HG02763 (cell line): ENCODE measurements around the gene SUMO1.
"Not testable (repeated sequence)": the region's sequence is repeated elsewhere in the genome, so short reads cannot be mapped to it uniquely, and the experiment has no call there.

Experiments
- ATAC-seq: cut with Tn5 transposase; IDR thresholded peaks from one replicate; pipeline ENCODE4 v1.9.1; 2021; ENCODE audit warnings: mild to moderate bottlenecking, moderate library complexity; ENCODE audit not compliant: unreplicated experiment

SUMO1 gene

DNA sequence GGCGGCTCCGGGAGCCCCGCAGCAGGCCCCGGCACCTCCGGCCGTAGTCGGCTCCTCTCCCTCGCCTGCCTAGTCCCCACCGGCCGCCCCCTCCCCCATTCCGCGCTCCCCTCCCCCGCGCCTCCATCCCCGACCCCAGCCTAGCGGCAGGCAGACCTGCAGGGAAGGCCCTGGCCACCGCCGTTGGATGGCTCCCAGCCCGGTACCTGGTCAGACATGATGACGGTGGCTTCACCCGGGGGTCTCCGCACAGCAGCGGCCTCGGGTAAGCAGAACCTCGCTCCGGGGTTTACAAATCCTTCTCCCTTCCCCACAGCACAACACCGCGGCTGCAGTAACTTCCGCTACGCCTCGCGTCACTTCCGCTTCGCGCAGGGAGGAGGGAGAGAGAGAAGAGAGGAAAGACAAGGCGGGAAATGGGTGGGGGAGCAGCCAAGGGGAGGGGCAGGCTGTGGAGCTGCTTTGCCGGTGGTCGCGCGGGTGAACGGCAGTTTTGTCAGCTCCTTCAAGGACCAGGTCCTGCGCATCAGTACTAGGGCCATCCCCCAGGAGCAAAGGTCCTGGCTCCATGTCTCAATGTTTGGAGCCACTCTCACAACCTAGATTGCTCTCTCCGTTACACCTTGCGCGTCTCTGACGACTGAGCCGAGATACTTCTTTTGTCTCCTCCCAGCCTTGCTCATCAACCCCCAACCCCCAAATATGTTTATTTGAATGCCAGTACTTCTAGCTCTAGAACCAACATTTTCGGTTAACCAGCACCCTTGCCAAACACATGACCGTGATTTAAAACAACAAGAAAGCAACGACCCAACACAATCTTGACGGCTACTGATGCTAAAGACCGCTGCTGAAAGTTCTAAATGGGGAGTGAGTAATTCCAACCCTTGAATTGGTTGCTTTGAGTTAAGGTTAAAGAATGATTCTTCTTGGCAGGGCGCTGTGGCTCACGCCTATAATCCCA lies at the start of gene SUMO1:
Gene SUMO1, minus strand, starts transcription at position 364 of the 964 bp plus-strand sequence. Its CDS starts 146 bp downstream, at position 218.
- peak; percentile 98 for ATAC-seq

DNA sequence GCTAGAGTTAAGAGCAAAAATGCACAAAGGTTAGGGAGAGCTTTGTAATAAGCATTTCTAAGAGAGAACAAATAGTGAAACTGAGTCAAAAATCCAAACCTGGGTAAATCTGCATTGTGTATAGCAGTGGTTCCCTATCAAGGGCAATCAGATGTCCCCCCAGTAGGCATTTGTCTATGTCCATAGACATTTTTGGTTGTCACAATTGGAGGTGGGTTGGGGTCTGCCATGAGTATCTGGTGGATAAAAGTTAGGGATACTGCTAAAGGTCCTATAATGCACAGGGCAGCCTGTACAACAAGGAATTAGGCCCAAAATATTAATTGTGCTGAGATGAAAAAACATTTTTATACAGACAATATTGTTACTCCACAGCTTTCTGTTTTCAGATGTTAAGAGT lies 48.2 kb upstream of the SUMO1 start:
- ATAC-seq, result no peak

DNA sequence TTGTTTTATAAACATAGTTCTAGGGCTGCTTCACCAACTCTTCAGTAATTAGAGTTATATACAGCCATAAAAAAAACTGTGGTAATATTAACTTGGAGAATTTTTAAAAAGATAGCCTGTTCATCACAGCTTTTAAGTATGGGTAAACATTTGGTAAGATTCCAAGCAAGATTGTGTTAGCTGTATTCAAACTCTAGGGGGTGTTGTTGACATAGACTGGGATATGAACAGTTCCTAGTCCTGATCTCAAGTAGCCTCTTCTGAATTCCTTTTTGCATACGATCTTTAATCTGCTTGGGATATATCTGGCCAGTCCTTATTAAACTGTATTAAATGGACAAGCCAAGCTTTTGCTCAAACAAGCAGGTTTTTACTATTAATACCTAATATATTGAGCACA lies 40.5 kb upstream of the SUMO1 start:
- no peak for ATAC-seq

DNA sequence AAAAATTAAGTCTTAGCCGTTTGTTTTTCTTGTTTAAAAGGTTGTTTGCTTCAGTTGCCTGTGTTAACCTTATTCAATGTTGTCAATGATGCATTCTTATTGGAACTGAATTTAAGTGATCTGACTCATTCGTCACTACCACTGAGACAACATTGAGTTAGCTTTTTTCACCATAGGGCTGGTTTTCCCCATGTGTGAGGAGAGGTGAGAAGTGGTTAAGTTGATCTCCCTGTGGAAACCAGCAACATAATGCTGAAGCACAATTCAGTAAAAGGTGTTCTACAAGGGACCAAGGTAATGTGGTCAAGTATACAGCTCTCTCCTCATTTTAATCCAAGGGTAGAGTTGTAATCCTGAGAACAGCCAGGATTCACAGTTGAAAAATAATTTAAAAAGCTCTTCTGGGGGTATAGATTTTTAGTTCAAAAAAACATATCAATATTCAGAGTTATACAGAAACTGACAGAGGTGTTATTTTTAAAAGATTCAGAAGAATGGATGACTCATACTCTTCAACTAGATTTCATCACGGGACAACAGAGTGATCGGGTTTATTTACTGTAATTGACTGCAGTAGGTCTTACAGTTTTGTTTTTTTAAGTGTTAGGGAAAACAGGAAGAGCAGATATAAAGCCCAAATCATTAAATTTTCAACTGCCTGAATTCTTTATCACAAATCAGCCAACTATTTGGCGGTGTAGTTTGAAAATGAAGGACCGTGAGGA lies 39.8 kb upstream of the SUMO1 start:
- no peak for ATAC-seq

DNA sequence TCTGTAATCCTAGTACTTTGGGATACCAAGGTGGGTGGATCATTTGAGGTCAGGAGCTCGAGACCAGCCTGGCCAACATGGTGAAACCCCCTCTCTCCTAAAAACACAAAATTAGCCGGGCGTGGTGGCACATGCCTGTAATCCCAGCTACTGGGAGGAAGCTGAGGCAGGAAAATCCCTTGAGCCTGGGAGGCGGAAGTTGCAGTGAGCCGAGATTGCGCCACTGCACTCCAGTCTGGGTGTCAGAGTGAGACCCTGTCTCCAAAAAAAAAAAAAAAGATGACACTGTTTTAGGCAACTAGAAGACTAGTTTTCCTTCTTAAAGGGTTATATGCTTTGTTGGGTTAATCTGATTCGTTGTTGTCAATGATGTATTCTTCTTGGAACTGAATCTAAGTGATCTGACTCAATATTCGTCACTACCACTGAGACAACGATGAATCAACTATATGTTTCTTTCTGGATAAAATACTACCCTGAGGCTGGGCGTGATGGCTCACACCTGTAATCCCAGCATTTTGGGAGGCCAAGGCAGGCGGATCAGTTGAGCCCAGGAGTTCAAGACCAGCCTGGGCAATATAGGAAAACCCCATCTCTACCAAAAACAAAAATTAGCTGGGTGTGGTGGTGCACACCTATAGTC lies 37.8 kb upstream of the SUMO1 start:
- ATAC-seq, result not testable (repeated sequence)

DNA sequence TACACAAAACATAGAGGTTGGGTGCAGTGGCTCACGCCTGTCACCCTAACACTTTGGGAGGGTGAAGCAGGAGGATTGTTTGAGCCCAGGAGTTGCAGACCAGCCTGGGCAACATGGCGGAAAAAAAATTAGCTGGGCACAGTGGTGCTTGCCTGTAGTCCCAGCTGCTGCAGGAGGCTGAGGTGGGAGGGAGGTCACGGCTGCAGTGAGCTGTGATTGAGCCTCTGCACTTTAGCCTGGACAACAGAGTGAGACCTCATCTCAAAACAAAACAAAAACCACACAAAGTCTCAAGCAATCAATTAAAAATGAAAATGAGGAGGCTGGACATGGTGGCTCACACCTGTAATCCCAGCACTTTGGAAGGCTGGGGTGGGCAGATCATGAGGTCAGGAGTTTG lies 32.1 kb upstream of the SUMO1 start:
- no peak for ATAC-seq

DNA sequence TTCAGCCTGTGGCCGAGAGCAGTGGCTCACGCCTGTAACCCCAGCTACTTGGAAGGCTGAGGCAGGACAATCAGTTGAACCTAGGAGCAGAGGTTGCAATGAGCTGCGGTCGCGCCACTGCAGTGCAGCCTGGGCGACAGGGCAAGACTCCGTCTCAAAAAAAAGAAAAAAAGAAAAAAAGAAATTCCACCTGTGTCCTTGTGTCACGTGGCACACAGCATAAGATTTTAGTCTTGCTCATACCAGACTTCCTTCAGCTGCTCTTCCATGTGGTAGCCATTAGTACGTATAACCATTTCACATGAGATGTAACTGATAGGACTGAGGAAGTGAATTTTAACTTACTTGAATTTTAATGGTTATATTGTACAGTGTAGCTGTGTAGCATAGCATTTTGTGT lies 31.2 kb upstream of the SUMO1 start:
- no peak for ATAC-seq

DNA sequence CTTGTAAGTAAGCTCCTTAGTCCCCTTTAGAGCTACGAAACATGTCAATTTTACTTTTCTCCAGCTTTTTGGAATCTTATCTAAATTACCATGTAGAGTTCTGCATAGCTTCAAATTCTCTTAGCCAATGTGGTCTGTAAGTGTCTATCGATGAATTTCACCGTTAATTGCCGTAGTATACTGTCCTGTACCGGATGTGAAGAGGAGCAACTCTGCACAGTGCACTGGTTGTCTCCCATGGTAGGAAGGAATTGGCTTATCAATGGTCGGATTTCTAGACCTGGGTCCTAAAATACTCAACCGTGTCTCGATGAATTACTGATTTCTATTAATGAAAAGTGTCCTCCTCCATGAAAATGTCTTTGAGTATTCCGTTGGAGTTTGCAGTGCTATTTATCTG lies 29.1 kb upstream of the SUMO1 start:
- ATAC-seq, result no peak

DNA sequence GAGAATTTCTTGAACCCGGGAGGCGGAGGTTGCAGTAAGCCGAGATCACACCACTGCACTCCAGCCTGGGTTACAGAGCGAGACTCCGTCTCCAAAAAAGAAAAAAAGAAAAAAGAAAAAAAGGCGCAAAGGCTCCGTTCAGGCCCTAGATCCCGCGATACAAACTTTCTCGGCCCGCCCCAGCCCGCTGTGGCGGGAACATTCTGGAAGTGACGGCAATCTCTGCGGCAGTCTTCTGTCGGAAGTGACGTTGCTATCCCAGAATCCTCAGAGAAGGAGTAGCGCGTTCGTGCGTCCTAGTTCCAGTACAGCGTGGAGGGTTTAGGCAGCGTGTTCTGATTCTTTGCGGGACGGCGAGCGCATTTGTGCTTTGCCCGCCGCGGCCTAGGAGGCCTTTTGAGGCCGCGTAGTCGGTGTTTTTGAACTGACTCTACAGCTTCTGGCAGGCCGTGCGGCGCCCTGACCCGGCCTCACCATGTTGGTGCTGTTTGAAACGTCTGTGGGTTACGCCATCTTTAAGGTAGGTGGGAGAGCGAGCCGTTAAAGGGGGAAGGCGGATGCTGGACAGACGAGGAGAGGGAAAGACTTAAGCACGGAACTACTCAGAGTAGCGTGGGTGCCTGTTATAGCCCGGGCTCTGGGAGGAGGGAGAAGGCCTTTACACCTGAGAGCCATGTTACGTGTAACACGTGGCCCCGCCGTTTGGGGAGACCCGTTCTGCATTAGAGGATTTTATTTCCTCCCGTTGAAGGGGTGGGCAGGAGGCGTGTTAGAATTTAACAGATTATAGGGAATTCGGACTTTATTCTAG lies 27.3 kb upstream of the SUMO1 start, which contains the start of gene NOP58:
Gene NOP58, plus strand, starts transcription at position 297 of the 811 bp plus-strand sequence. Its CDS starts 179 bp downstream, at position 476.
- peak; percentile 90 for ATAC-seq

DNA sequence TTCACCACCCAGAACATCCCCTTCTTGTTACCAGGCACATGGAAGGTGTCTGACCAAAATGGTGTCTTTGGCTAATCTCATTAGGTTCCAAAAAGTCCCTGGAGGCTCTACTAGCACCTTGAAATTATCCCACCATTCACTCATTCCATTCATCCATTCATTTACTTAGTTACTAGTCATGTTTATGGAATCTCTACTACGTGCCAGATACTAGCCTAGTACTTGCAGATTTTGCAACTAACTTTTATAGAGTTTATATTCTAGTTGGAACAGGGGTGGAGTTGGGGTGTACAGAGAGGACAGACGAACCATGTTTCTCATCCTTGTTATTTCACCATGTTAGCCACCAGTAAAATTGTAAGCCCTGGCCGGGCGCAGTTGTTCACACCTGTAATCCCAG lies 23.1 kb upstream of the SUMO1 start:
- no peak for ATAC-seq

DNA sequence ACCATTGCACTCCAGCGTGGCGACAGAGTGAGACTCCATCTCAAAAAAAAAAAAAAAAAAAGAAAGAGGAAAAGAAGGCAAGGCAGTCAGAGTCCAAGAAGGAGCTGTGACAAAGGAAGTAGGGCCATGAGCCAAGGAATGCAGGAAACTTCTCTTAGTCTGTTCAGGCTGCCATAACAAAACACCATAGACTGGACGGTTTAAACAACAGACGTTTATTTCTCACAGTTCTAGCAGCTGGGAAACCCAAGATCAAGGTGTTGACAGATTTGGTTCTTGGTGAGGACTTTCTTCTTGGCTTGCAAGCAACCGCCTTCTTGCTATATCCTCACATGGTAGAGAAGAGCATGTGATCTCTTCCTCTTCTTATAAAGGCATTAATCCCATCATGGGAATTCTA lies 13.1 kb upstream of the SUMO1 start:
- no peak for ATAC-seq

DNA sequence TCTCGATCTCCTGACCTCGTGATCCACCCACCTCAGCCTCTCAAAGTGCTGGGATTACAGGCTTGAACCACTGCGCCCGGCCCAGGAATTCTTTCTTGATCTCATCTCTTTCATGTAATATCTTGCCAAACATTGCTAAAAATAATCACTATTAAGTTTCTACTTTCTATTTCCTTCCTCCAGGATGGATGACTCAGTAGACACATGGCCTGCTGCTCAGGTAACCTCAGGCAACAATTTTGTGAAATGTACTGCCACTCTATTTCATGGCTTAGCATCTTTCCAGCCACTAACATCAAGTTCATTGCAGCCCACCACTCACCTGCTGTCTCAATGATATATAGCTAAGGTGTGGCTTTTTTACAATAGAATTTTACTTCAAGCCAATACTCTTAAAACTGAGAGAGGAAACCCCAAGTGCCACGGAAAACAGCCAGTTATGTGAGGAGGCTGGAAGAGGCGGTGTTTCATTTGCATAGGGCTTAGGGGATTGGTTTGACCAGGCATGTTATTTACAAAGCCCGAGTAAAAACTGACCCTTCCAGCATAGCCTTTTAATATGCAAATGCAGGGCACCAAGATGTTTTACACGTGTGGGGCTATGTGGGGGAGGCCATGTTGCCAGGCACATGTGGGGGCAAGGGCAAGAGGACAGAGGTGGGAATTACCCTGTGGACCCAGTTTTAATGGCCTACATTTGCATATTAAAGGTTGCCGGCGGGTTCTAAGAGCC lies 11.3 kb upstream of the SUMO1 start:
- no peak for ATAC-seq

DNA sequence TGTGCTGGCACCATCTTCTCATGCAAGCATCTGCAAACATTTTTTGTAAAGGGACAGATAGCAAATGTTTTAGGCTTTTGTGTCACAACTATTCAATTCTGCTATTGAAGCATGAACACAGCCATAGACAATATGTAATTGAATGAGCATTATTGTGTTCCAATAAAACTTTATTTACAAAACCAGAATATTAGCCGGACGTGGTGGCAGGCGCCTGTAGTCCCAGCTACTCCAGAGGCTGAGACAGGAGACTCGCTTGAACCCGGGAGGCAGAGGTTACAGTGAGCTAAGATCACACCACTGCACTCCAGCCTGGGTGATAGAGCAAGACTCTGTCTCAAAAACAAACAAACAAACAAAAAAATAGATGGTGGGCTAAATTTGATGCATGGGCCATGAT lies 9.3 kb upstream of the SUMO1 start:
- not testable (repeated sequence) for ATAC-seq

DNA sequence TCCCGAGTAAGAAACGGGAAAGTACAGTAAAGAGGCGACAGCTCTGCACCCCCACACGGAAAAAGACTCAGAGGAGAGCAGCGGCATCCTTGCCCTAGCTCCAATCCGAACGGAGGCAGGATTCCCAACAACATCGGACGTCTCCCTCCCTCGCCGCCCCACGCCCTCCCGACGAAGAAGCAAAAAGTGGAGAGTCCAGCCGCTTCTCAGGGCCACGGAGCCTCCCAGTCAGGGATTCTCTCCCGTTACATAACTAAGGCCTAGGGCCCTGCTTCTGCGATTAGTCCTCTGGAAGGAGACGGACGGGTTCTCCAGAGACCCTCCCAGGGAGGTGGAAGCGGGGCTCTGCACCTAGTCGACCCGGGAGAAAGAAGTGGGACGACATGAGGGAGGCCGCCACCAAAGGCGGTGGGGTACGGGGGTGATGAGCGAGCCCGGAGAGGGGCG lies 587 bp downstream of the SUMO1 start:
- ATAC-seq, result peak; percentile 33

DNA sequence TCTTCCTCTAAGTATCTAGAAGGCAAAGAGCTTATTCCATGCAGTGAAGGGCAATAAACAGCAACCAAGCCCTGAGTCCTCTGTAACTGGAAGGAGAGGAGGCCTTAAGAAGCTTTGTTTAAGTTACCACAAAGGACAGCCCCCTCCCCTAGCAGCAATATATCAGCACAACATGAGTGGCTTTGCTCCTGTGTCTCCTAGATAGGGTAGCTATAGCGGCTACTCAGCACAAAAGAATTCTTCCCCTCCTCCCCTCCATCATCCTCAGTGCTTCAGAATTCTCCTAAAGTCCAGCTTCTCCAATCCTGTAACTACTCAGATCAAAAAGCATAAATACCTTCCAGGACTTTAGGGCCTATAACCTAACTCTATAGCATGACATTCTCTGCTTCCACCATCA lies 16.5 kb downstream of the SUMO1 start:
- ATAC-seq, result no peak

DNA sequence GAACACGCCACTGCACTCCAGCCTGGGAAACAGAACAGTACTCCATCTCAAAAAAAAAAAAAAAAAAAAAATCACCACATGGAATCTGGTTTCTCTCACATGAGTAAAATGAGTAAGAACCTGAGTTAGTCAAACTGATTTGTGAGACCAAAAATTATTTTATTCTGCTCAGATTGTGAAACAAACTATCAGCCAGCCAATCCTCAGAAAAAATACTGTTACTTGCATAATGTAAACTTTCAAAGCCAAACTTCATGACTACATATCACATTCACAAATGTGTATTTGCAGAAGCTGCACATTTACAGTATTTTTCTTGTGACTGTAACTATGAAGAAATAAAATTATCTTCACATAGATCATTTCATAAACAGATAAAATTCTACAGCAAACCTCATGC lies 23.2 kb downstream of the SUMO1 start:
- ATAC-seq, result no peak

DNA sequence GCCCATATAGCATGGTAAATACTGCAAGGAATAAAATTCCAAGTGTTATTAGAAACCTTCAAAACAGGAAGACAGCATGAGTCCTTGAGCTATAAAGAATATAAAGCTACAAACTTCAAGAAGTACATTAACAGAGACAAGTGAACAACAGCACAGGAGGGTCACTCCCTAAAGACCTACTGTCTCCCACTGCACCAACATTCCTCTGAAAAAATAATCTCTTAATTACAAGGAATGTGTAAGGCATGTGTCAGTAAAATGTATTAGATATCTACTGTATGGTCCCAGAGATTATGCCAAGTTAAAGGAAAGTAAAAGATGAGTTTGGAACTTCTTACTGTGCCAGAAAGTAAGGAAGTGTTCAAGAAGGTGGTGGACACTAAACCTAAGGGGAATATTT lies 29.9 kb downstream of the SUMO1 start:
- no peak for ATAC-seq

DNA sequence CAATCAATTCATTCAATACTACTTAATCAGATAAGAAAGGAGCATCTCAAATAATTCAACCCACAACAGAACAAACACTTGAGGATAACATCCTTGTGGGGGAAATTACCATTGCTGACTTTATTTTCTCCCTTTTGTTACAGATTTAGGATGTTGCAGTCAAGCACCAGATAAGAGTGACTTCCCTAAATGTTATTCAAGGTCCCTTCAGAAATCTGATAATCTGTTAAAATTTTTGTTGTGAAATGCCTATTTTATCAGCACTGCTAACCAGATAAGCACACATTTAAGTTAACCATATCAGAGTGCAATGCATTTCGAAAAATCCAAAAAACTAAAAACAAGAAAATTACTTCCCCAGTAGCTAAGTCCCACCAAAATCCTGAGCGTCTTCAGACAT lies 33.5 kb downstream of the SUMO1 start:
- ATAC-seq, result no peak

DNA sequence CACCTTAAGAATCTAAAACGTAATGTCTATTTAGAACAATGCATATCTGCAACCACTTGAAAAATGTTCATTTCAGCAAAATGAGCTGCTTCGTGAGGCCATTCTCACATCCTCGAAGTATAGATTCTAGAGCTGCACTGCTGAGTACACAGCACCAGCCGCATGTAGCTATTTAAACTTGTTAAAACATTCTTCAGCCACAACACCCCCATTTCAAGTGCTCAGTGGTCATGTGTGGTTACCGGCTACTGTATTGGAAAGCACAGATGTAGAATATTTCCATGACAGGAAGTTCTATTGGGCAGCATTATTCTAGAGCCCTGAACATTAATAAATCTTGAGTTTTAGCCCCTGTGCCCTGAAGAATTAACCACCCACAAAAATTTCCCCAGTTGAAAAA lies 35.0 kb downstream of the SUMO1 start:
- no peak for ATAC-seq
